Smooth muscle cell (in vitro differentiated cells): ENCODE data around the gene DPH7. TPM values are rescaled to one million over a fixed set of nuclear protein-coding genes. Genes with fewer than 3 reads are reported as not detected.

Experiments
- DNase-seq: peaks from one replicate; lab custom pipeline; 2025; ENCODE audit not compliant: unreplicated experiment; lab: John Stamatoyannopoulos, UW
- H2AFZ ChIP-seq: fragments of 200-600 bp; sonication (generic); 2 replicates; pipeline ENCODE4 v1.6.0; 2016; ENCODE audit warnings: antibody characterized with exemption, low read depth, mild to moderate bottlenecking
- H3F3A ChIP-seq: fragments of 200-600 bp; sonication (generic); 2 replicates; pipeline ENCODE4 v1.6.0; 2017; ENCODE audit warnings: antibody characterized with exemption, low read depth
- H3K27ac ChIP-seq: fragments of 200-600 bp; sonication (generic); 2 replicates; pipeline ENCODE4 v1.5.1; 2016; ENCODE audit warnings: low read depth, mild to moderate bottlenecking
- H3K27me3 ChIP-seq: fragments of 200-600 bp; sonication (generic); 2 replicates; pipeline ENCODE4 v1.6.1; 2016; ENCODE audit warnings: low read depth, mild to moderate bottlenecking
- H3K36me3 ChIP-seq: fragments of 200-600 bp; sonication (generic); 2 replicates; pipeline ENCODE4 v1.5.1; 2016; ENCODE audit warnings: low read depth
- H3K4me1 ChIP-seq: fragments of 200-600 bp; sonication (generic); 2 replicates; pipeline ENCODE4 v1.5.1; 2016; ENCODE audit warnings: low read depth
- H3K4me2 ChIP-seq: fragments of 200-600 bp; sonication (generic); 2 replicates; pipeline ENCODE4 v1.6.0; 2016; ENCODE audit warnings: mild to moderate bottlenecking
- H3K4me3 ChIP-seq: fragments of 200-600 bp; sonication (generic); 2 replicates; pipeline ENCODE4 v1.5.1; 2016; ENCODE audit warnings: mild to moderate bottlenecking
- H3K79me2 ChIP-seq: fragments of 200-600 bp; sonication (generic); 2 replicates; pipeline ENCODE4 v1.6.0; 2016; ENCODE audit warnings: low read depth, mild to moderate bottlenecking
- H3K9ac ChIP-seq: fragments of 200-600 bp; sonication (generic); 2 replicates; pipeline ENCODE4 v1.6.0; 2016; ENCODE audit warnings: low read depth
- H3K9me3 ChIP-seq: fragments of 200-600 bp; sonication (generic); replicated peaks from 2 replicates; pipeline ENCODE4 v1.5.1; 2016; ENCODE audit warnings: low read depth
- H4K20me1 ChIP-seq: fragments of 200-600 bp; sonication (generic); 2 replicates; pipeline ENCODE4 v1.6.0; 2016; ENCODE audit warnings: low read depth
- CTCF ChIP-seq: fragments of 200-600 bp; sonication (generic); IDR thresholded peaks from 2 replicates; pipeline ENCODE4 v1.5.1; 2017; ENCODE audit warnings: borderline replicate concordance, mild to moderate bottlenecking, antibody characterized with exemption; ENCODE audit not compliant: insufficient read depth, poor library complexity, severe bottlenecking
- WGBS: methylation state at CpG from one replicate; pipeline ENCODE4 v1.1.7; 2016; ENCODE audit warnings: low lambda C conversion rate; 5-methylcytosine and 5-hydroxymethylcytosine counted together
- polyA plus RNA-seq: library from polyadenylated mRNA; unstranded; fragments of >200 nt; fragmentation: Nextera tagmentation; extraction: Ambion mirVana; gene quantifications from 2 replicates; pipeline ENCODE4 v1.2.1, GENCODE V29; 2016
- total RNA-seq: library from RNA; depleted of rRNA; stranded (reverse); fragments of >200 nt; gene quantifications from 2 replicates; pipeline ENCODE4 v1.2.3, GENCODE V29; 2014

The DPH7 gene
- total and polyA plus RNA-seq, 2 experiments from 2014 or later = 18.2 to 21.8 TPM

GRCh38 chr9:137592767-137593166, 14.0 kb upstream of the DPH7 start:
- Histone ChIP-seq H3K36me3 (no peaks in the 10 kb centered on the region), H4K20me1 (peaks cover 11% of the 10 kb centered on the region), H3K79me2 (peaks cover 16% of the 10 kb centered on the region), H3K27ac (no peak overlapping the region), H3K4me1 (peaks cover 9% of the 10 kb centered on the region), H3K4me3 (no peak overlapping the region), H2AFZ (no peak overlapping the region), H3K9ac (no peak overlapping the region), H3K9me3 (no peaks in the 10 kb centered on the region), H3K27me3 (no peaks in the 10 kb centered on the region), H3K4me2 (no peak overlapping the region), H3F3A (no peaks in the 10 kb centered on the region)
- 94% methylated on average over 7 of the region's 7 CpGs for WGBS
- no peak for TF ChIP-seq CTCF
- no peak for DNase-seq

DNA sequence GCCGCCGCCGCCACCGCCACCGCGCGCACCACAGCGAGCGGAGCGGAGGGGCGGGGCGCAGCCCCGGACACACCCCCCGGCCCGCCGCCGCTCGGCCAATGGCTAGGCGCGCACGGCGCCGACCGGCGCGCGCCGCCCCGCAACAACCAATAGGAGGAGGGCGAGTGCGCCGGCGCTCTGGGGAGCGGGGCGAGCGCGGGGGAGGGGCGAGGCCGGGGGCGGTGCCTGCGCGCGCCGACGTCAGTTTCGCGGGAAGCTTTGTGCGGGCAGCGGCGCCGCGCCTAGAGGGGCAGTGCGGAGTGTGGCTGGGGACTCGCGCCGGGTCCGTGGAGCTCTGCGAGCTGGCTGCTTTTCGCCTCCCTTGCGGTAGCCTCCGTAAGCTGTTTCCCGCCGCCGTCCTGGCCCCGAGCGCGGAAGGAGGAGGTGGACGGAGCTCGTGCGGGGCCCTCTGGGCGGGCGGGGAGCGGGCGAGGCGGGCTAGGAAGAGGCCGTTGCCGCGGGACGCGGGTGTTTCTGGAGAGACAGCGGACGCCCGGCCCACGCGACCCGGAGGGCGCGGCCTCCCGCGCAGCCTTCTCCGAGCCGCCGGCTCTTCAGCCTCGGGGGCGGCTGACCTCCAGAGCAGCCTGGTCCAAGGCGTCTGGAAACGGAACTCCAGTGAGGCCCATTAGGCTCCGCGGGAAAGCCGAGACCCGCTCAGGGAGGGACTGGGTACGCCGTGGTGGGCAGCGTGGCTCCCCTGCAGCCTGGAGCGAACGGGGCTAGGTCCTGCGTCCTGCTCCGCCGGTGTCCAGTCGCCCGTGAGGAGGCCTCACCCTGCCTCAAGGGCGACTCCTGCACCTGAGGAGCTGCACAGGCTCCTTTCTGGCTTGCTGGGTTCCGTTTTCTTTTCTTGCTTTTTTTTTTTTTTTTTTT, 12.0 kb upstream of the DPH7 start, which contains the start of gene ZMYND19:
Gene ZMYND19, minus strand, starts transcription at position 44 of the 915 bp plus-strand sequence. CDS start 249 bp downstream, outside the sequence.
- peaks cover 16% of the 10 kb centered on the region for H3K79me2 ChIP-seq
- no peaks in the 10 kb centered on the region for H3F3A ChIP-seq
- H3K4me1 ChIP-seq = peaks cover 9% of the 10 kb centered on the region
- DNase-seq = peak; percentile 71
- no peak for TF ChIP-seq CTCF
- H3K4me3 ChIP-seq = peak within 1 kb of the TSS; percentile 86
- 2% methylated on average over 59 of the region's 113 CpGs for WGBS
- no peaks in the 10 kb centered on the region for H3K9me3 ChIP-seq
- H3K36me3 ChIP-seq = no peaks in the 10 kb centered on the region
- peaks cover 11% of the 10 kb centered on the region for H4K20me1 ChIP-seq
- H3K27me3 ChIP-seq = no peaks in the 10 kb centered on the region
- H2AFZ ChIP-seq = peak within 1 kb of the TSS; percentile 90
- peak within 1 kb of the TSS; percentile 94 for H3K4me2 ChIP-seq
- peak within 1 kb of the TSS; percentile 25 for H3K27ac ChIP-seq
- peak within 1 kb of the TSS; percentile 62 for H3K9ac ChIP-seq

DNA sequence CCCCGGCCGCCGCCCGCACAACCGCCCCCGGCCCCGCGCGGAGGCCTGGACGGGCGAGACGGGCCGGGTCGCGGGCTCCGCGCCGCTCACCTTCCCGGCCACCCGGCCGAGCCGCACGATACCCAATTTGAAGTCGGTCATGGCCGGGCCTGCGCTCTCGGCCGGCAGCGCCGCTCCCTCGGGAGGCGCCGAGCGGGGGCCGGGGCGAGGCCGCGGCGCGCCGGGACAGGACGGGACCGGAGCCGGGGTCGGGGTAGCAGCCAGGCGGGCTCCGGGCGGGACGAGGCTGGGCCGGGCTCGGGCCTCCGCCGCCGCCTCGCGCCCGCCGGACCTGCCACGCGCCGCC, 11.4 kb upstream of the DPH7 start:
- H3K79me2 ChIP-seq = peaks cover 16% of the 10 kb centered on the region
- peaks cover 11% of the 10 kb centered on the region for H4K20me1 ChIP-seq
- peak overlapping the region; percentile 94 for H3K4me2 ChIP-seq
- DNase-seq = no peak
- H3K27ac ChIP-seq = no peak overlapping the region
- H3K9ac ChIP-seq = no peak overlapping the region
- no peak overlapping the region for H2AFZ ChIP-seq
- H3K27me3 ChIP-seq = no peaks in the 10 kb centered on the region
- no peaks in the 10 kb centered on the region for H3K36me3 ChIP-seq
- TF ChIP-seq CTCF = no peak
- 0% methylated on average over 22 of the region's 61 CpGs for WGBS
- peaks cover 9% of the 10 kb centered on the region for H3K4me1 ChIP-seq
- peak overlapping the region; percentile 74 for H3K4me3 ChIP-seq
- no peaks in the 10 kb centered on the region for H3F3A ChIP-seq
- H3K9me3 ChIP-seq = no peaks in the 10 kb centered on the region
